ENCODE data around the gene DAPP1.

The DAPP1 gene

DNA sequence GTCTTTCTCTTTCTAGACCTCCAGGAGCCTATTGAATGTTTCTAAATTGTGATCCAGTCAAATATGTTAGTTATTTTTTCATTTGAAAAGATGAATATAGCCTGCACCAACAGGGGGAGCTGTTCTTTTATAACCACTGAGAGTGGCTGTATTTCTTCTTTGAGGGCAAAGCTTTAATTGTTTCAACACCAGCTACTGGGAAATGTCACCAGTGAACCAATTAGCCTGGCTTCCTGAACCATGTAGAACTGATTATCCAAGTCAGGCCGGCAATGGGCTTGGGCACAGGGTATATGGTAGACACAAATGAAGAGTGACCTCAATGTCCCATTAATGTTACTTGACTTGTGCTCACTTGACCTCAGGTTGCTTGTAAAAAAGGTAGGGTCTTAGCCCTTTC lies 4.8 kb upstream of the DAPP1 start:
- no peak overlapping the region for H3K4me3 ChIP-seq (ENCODE audit: low read depth, low read length)
- TF ChIP-seq, protein P1, sequence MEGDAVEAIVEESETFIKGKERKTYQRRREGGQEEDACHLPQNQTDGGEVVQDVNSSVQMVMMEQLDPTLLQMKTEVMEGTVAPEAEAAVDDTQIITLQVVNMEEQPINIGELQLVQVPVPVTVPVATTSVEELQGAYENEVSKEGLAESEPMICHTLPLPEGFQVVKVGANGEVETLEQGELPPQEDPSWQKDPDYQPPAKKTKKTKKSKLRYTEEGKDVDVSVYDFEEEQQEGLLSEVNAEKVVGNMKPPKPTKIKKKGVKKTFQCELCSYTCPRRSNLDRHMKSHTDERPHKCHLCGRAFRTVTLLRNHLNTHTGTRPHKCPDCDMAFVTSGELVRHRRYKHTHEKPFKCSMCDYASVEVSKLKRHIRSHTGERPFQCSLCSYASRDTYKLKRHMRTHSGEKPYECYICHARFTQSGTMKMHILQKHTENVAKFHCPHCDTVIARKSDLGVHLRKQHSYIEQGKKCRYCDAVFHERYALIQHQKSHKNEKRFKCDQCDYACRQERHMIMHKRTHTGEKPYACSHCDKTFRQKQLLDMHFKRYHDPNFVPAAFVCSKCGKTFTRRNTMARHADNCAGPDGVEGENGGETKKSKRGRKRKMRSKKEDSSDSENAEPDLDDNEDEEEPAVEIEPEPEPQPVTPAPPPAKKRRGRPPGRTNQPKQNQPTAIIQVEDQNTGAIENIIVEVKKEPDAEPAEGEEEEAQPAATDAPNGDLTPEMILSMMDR (IDR thresholded peaks at IDR 0.05; ENCODE audit: low read depth, low read length) = no peak; the same call in 1 of the 2 replicates

GRCh38 chr4:99815597-99816011 lies 1.0 kb upstream of the DAPP1 start:
- no peak overlapping the region for H3K4me3 ChIP-seq (ENCODE audit: low read depth, low read length)

DNA sequence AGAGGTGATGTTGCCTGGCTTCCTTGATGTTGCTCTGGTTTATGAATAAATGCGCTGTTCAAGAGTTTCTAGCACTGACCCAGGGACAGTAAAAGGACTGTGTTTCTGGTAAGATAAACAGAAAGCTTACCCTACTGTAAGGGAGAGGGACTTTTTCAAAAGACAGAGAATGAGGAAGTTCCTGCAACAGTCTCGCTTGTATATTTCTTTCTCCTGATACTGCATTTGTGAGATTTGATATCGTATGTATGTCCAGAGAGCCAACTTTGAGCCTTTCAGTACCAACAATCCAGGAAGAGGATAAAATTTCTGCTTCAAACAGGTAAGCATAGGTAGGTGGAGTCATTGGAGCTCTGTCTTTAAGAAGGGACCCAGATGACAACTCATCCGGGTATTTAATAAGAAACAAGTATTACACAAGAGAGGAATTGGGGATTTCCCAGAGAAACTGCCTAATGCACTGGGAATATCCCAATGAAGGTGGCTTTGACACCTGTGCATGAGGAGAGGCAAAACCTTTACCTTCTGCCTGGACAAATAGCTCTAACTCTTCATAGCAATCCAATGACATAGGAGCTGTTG lies 773 bp downstream of the DAPP1 start:
- TF ChIP-seq, protein P1 (IDR thresholded peaks at IDR 0.05; ENCODE audit: low read depth, low read length) = no peak
- H3K4me3 ChIP-seq (ENCODE audit: low read depth, low read length) = no peak overlapping the region

More at GRCh38 chr4:99815597-99816011, 1.0 kb upstream of the DAPP1 start:
- TF ChIP-seq, protein P1 (IDR thresholded peaks at IDR 0.05; ENCODE audit: low read depth, low read length) = no peak

DNA sequence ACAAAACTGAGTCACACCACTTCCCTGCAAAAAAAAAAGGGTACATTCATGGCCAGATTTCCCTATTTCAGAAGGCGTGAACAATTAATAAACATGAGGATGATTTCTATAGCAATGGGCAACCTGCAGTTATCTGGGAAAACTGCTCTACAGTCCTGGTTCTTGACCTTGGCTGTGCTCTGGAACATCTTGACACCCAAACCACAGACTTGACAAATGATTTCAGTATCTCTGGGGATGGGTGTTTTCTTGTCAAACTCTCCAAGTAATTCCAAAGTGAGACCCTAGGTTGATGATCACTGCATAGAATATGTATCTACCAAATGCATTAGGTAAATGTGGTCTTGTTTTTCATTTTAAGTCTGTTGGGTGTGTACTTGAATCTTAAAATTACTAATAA lies 2.0 kb downstream of the DAPP1 start:
- no peak overlapping the region for H3K4me3 ChIP-seq (ENCODE audit: low read depth, low read length)
- TF ChIP-seq, protein P1 (IDR thresholded peaks at IDR 0.05; ENCODE audit: low read depth, low read length) = no peak

GRCh38 chr4:99821918-99822503 lies 5.4 kb downstream of the DAPP1 start:
- no peak overlapping the region for H3K4me3 ChIP-seq (ENCODE audit: low read depth, low read length)
- TF ChIP-seq, protein P1 (IDR thresholded peaks at IDR 0.05; ENCODE audit: low read depth, low read length) = no peak

DNA sequence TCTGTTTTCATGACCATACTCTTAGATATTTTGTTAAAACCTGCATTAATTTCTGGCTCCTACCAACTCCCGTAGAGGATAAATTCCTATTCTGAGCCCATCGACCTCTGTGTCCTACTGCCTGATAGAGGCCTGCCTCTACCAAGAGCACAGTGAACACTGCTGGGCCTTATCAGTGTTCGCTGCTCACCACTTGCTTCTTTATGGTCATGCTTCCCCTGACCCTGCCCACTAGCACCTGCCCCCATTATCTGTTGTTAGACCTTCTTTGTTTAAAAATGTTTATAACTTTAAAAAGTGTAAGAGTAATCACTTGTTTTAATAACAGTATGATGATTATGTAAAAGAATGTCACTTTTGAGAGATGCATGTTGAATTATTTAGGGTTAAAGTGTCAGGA lies 6.1 kb downstream of the DAPP1 start:
- H3K4me3 ChIP-seq (ENCODE audit: low read depth, low read length) = no peak overlapping the region
- TF ChIP-seq, protein P1 (IDR thresholded peaks at IDR 0.05; ENCODE audit: low read depth, low read length) = no peak

DNA sequence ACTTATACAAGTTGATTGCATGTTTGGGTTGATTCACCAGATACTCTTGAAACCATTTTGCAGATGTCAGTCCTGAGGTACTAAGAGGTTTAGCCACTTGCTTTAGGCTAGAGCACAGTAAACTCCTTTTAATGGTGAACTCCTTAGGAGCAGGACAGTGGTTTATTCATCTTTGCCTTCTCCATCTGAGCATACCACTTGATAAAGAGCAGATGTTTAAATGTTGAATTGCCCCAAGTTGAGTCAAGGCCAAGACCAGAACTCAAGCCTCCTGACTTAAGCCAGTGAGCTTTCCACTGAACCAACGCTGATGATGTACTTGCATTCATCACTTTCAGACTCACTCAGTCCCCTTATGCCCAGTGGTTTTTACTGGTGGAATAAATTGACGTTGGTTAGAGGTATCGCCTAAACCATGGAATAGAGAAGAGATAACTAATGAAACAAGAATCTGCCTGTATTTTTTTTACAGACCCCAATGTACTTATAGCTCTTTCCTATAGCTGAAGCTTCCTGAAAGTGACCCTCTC lies 7.5 kb downstream of the DAPP1 start:
- no peak overlapping the region for H3K4me3 ChIP-seq (ENCODE audit: low read depth, low read length)
- TF ChIP-seq, protein P1 (IDR thresholded peaks at IDR 0.05; ENCODE audit: low read depth, low read length) = no peak
